SH-SY5Y (cell line): ENCODE data around the gene OR6X1.

Source experiments
- GATA2 ChIP-seq: IDR thresholded peaks from 2 replicates; pipeline ENCODE4 v1.6.1; 2011; ENCODE audit warnings: mild to moderate bottlenecking, low read depth, low read length
- GATA3 ChIP-seq: IDR thresholded peaks from 2 replicates; pipeline ENCODE4 v1.6.1; 2011; ENCODE audit warnings: low read depth, mild to moderate bottlenecking, low read length, moderate library complexity

DNA sequence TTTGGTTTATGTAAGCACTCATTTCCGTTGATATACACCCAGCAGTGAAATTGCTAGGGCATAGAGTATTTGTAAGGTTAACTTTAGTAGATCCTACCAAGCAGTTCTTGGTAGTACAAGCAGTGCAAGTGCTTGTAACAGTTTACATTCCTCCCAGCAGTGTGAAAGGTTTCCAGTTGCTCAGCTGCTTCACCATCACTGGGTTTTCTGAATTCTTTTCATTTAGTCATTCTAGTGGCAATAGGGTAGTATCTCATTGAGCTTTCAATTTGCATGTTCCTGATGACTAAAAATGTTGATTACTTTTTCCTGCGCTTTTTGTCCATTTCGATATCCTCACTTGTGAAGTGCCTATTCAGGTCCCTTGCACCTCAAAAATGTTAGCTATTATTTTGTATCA is 47.1 kb downstream of the OR6X1 start:
- TF ChIP-seq GATA3 = no peak
- TF ChIP-seq GATA2 = no peak
